ENCODE measurements around the gene AK5. TPM values are rescaled to one million over a fixed set of nuclear protein-coding genes. Genes with fewer than 3 reads are reported as not detected.

Gene AK5
- total and polyA plus RNA-seq, 2 experiments from 2014 or later, result 8.8 to 12.2 TPM

DNA sequence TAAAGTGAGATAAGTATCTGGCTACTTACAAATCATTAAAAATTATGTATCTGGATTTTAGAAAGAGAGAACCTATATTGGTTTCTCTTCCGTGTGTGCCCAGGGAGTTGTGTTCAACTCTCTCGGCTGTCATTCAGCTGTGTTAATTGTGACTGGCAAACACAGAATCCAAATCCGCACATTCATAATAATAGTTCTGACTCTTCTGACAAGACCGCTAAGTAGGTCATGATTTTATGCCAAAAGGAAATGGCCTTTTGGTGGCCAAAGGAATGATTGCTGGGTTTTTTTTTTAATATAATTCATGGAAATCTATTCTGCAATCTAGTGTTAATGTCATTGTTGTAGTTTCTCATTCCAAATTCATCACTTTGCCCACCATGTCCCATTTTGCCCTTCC lies 110.7 kb downstream of the AK5 start:
- Mint-ChIP-seq H3K27ac (no peak overlapping the region), H3K27me3 (ENCODE audit: insufficient read depth, low read depth, poor library complexity) (no peaks in the 10 kb centered on the region), H3K36me3 (ENCODE audit: low read depth) (no peaks in the 10 kb centered on the region), H3K4me1 (peaks cover 13% of the 10 kb centered on the region), H3K4me3 (no peak overlapping the region), H3K9me3 (no peaks in the 10 kb centered on the region)
- ATAC-seq (no peak), DNase-seq (ENCODE audit: low spot score) (no peak)
- no peaks in the 10 kb centered on the region for H3F3A ChIP-seq (replicated peaks; ENCODE audit: low read depth)
- no peak overlapping the region for H3K4me2 ChIP-seq
- no peaks in the 10 kb centered on the region for H3K36me3 ChIP-seq (ENCODE audit: insufficient read depth)
- H3K79me2 ChIP-seq (replicated peaks; ENCODE audit: insufficient read depth), result no peaks in the 10 kb centered on the region
- H3K27ac ChIP-seq (ENCODE audit: low read depth), result no peak overlapping the region
- H3K4me3 ChIP-seq, result no peak overlapping the region
- TF ChIP-seq POLR2AphosphoS5 (IDR thresholded peaks at IDR 0.05; ENCODE audit: low read depth), result no peak
- H3K4me1 ChIP-seq (ENCODE audit: insufficient read depth), result peaks cover 7% of the 10 kb centered on the region
- no peaks in the 10 kb centered on the region for H4K20me1 ChIP-seq (replicated peaks; ENCODE audit: insufficient read depth)
- no peaks in the 10 kb centered on the region for H3K9me2 ChIP-seq (ENCODE audit: insufficient read depth)
- H3K27me3 ChIP-seq (ENCODE audit: insufficient read depth), result no peaks in the 10 kb centered on the region
- H2AFZ ChIP-seq, result no peak overlapping the region

DNA sequence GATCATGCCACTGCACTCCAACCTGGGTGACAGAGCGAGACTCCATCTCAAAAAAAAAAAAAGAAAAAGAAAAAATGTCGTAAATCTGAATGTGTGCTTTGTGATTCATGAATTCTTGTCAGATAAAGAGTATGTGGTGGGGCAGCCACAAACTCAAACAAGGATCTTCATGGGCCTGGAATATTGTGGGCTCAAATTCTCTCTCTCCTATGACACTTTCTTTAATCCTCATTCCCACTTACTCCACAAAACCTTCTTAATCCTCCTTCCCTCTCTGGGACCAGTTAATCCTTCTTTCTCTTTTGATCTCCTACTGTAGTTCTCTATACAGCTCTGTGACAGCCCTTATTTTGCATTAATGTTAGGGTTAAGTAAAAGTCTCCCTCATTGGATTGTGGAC lies 112.3 kb downstream of the AK5 start:
- Histone ChIP-seq H4K20me1 (replicated peaks; ENCODE audit: insufficient read depth) (no peaks in the 10 kb centered on the region), H3K4me1 (ENCODE audit: insufficient read depth) (peaks cover 6% of the 10 kb centered on the region; the same call in 1 of the 2 replicates), H3K4me3 (no peak overlapping the region), H3K36me3 (ENCODE audit: insufficient read depth) (no peaks in the 10 kb centered on the region), H3K9me2 (ENCODE audit: insufficient read depth) (no peaks in the 10 kb centered on the region), H3K27ac (ENCODE audit: low read depth) (no peak overlapping the region), H3K4me2 (no peak overlapping the region), H2AFZ (no peak overlapping the region), H3K79me2 (replicated peaks; ENCODE audit: insufficient read depth) (no peaks in the 10 kb centered on the region), H3F3A (replicated peaks; ENCODE audit: low read depth) (no peaks in the 10 kb centered on the region), H3K27me3 (ENCODE audit: insufficient read depth) (no peaks in the 10 kb centered on the region)
- H3K36me3 Mint-ChIP-seq (ENCODE audit: low read depth), result no peaks in the 10 kb centered on the region
- ATAC-seq (no peak), DNase-seq (ENCODE audit: low spot score) (no peak)
- no peaks in the 10 kb centered on the region for H3K9me3 Mint-ChIP-seq
- TF ChIP-seq, protein P1, sequence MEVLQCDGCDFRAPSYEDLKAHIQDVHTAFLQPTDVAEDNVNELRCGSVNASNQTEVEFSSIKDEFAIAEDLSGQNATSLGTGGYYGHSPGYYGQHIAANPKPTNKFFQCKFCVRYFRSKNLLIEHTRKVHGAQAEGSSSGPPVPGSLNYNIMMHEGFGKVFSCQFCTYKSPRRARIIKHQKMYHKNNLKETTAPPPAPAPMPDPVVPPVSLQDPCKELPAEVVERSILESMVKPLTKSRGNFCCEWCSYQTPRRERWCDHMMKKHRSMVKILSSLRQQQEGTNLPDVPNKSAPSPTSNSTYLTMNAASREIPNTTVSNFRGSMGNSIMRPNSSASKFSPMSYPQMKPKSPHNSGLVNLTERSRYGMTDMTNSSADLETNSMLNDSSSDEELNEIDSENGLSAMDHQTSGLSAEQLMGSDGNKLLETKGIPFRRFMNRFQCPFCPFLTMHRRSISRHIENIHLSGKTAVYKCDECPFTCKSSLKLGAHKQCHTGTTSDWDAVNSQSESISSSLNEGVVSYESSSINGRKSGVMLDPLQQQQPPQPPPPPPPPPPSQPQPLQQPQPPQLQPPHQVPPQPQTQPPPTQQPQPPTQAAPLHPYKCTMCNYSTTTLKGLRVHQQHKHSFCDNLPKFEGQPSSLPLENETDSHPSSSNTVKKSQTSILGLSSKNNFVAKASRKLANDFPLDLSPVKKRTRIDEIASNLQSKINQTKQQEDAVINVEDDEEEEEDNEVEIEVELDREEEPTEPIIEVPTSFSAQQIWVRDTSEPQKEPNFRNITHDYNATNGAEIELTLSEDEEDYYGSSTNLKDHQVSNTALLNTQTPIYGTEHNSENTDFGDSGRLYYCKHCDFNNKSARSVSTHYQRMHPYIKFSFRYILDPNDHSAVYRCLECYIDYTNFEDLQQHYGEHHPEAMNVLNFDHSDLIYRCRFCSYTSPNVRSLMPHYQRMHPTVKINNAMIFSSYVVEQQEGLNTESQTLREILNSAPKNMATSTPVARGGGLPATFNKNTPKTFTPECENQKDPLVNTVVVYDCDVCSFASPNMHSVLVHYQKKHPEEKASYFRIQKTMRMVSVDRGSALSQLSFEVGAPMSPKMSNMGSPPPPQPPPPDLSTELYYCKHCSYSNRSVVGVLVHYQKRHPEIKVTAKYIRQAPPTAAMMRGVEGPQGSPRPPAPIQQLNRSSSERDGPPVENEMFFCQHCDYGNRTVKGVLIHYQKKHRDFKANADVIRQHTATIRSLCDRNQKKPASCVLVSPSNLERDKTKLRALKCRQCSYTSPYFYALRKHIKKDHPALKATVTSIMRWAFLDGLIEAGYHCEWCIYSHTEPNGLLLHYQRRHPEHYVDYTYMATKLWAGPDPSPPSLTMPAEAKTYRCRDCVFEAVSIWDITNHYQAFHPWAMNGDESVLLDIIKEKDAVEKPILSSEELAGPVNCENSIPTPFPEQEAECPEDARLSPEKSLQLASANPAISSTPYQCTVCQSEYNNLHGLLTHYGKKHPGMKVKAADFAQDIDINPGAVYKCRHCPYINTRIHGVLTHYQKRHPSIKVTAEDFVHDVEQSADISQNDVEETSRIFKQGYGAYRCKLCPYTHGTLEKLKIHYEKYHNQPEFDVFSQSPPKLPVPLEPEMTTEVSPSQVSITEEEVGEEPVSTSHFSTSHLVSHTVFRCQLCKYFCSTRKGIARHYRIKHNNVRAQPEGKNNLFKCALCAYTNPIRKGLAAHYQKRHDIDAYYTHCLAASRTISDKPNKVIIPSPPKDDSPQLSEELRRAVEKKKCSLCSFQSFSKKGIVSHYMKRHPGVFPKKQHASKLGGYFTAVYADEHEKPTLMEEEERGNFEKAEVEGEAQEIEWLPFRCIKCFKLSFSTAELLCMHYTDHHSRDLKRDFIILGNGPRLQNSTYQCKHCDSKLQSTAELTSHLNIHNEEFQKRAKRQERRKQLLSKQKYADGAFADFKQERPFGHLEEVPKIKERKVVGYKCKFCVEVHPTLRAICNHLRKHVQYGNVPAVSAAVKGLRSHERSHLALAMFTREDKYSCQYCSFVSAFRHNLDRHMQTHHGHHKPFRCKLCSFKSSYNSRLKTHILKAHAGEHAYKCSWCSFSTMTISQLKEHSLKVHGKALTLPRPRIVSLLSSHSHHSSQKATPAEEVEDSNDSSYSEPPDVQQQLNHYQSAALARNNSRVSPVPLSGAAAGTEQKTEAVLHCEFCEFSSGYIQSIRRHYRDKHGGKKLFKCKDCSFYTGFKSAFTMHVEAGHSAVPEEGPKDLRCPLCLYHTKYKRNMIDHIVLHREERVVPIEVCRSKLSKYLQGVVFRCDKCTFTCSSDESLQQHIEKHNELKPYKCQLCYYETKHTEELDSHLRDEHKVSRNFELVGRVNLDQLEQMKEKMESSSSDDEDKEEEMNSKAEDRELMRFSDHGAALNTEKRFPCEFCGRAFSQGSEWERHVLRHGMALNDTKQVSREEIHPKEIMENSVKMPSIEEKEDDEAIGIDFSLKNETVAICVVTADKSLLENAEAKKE (CRISPR knock-in tag; IDR thresholded peaks at IDR 0.05), result no peak
- H3K4me1 Mint-ChIP-seq, result peaks cover 8% of the 10 kb centered on the region
- H3K4me3 Mint-ChIP-seq, result no peak overlapping the region
- no peak overlapping the region for H3K27ac Mint-ChIP-seq
- no peaks in the 10 kb centered on the region for H3K27me3 Mint-ChIP-seq (ENCODE audit: insufficient read depth, low read depth, poor library complexity)

Measured in GM23338 (cell line).